K562 (cell line): Measurements from ENCODE around the gene LRRC8A. TPM values are rescaled to one million over a fixed set of nuclear protein-coding genes. Genes with fewer than 3 reads are reported as not detected.

Experiments used
- ATAC-seq: fragments of 200-7000 bp; cut with Tn5 transposase; 3 replicates; pipeline ENCODE4 v1.9.1; 2020; ENCODE audit warnings: moderate library complexity
- BruUV-seq: library from RNA; stranded (reverse); fragments of 400-500 nt; replicated peaks from 2 replicates; lab custom pipeline; 2021; lab: Mats Ljungman, UMichigan
- CTCF ChIA-PET: fragments of 300-600 bp; formaldehyde crosslinking; extraction: SDS; loops from one replicate; lab custom pipeline; 2021; ENCODE audit warnings: low intra/inter-chr PET ratio; lab: Yijun Ruan, JAX
- POLR2A ChIA-PET: fragments of 300-600, 350-650 bp; sonication (Branson Sonifier 250); formaldehyde crosslinking; extraction: SDS; loops from one replicate; lab custom pipeline; 2021; ENCODE audit warnings: antibody characterized with exemption, inconsistent platforms; lab: Yijun Ruan, JAX
- DNase-seq, 4 experiments: peaks; one replicate each; pipeline versions ENCODE4 v3.0.0 to v3.0.0-alpha.2; 2011 to 2018; ENCODE audit warnings: low spot score in 3 of 4, mixed read lengths in 3 of 4; ENCODE audit errors: extremely low read depth in 1 of 4
- FAIRE-seq: peaks from 2 replicates; lab custom pipeline; 2011; peaks lifted over from hg19 to GRCh38; lab: Jason Lieb, UNC
- H2AFZ ChIP-seq: 2 replicates; pipeline ENCODE4 v1.6.0; 2011; ENCODE audit warnings: low read depth, low read length, control low read depth, inconsistent platforms
- H3K27ac ChIP-seq: fragments of 200-600 bp; 3 replicates; pipeline ENCODE4 v1.8.0; 2011; ENCODE audit warnings: low read depth, mild to moderate bottlenecking, control low read depth, inconsistent platforms, low read length, moderate library complexity, mixed read lengths; ENCODE audit errors: extremely low read depth
- H3K27me3 ChIP-seq, 2 experiments: fragments of 300-600 bp in 1 of 2; 2 replicates in 1 of 2; 3 replicates in 1 of 2; pipeline versions ENCODE4 v1.6.0 to v1.8.0; 2011; ENCODE audit warnings: inconsistent platforms in 2 of 2, low read length in 2 of 2, mild to moderate bottlenecking in 1 of 2, mixed read lengths in 1 of 2, moderate library complexity in 1 of 2; ENCODE audit not compliant: control insufficient read depth in 2 of 2, insufficient read depth in 2 of 2
- H3K36me3 ChIP-seq: fragments of 300-600 bp; 3 replicates; pipeline ENCODE4 v1.8.0; 2011; ENCODE audit warnings: mild to moderate bottlenecking, low read length, inconsistent platforms; ENCODE audit not compliant: control insufficient read depth, insufficient read depth
- H3K4me1 ChIP-seq, 2 experiments: fragments of 200-600 bp in 1 of 2; replicated peaks in 1 of 2; 2 replicates in 1 of 2; 3 replicates in 1 of 2; pipeline versions ENCODE4 v1.5.1 to v1.8.0; 2011; ENCODE audit warnings: inconsistent platforms in 2 of 2, low read length in 2 of 2, mild to moderate bottlenecking in 1 of 2, mixed read lengths in 1 of 2, moderate library complexity in 1 of 2; ENCODE audit not compliant: control insufficient read depth in 2 of 2, insufficient read depth in 2 of 2
- H3K4me2 ChIP-seq: 2 replicates; pipeline ENCODE4 v1.6.1; 2011; ENCODE audit warnings: low read length, control low read depth, inconsistent platforms, mixed read lengths; ENCODE audit not compliant: insufficient read depth
- H3K4me3 ChIP-seq: fragments of 200-600 bp; sonication (generic), shearing (Covaris generic); 2 replicates; pipeline ENCODE4 v1.5.1; 2016; ENCODE audit warnings: control low read depth, inconsistent platforms
- H3K79me2 ChIP-seq: fragments of 200-600 bp; 3 replicates; pipeline ENCODE4 v1.8.0; 2011; ENCODE audit warnings: low read length, inconsistent platforms; ENCODE audit not compliant: control insufficient read depth, insufficient read depth
- H3K9ac ChIP-seq, 2 experiments: 2 replicates each; pipeline versions ENCODE4 v1.6.0 to v1.6.1; 2011; ENCODE audit warnings: low read depth in 2 of 2, low read length in 2 of 2, control low read depth in 1 of 2, inconsistent platforms in 1 of 2, mild to moderate bottlenecking in 1 of 2, mixed read lengths in 1 of 2; ENCODE audit not compliant: insufficient read depth in 1 of 2
- H3K9me1 ChIP-seq: one replicate; pipeline ENCODE4 v1.6.0; 2011; ENCODE audit warnings: inconsistent platforms, mild to moderate bottlenecking, low read length, moderate library complexity; ENCODE audit not compliant: control insufficient read depth, insufficient read depth
- H3K9me3 ChIP-seq: replicated peaks from 2 replicates; pipeline ENCODE4 v1.5.1; 2011; ENCODE audit warnings: low read depth, low read length, inconsistent platforms; ENCODE audit not compliant: control insufficient read depth, insufficient read depth
- H4K20me1 ChIP-seq: replicated peaks from 2 replicates; pipeline ENCODE4 v1.6.1; 2011; ENCODE audit warnings: low read length, inconsistent platforms, mixed read lengths; ENCODE audit not compliant: control insufficient read depth, insufficient read depth
- CEBPG ChIP-seq, 3 experiments: fragments of 200-800 bp in 1 of 3; sonication (Bioruptor generic) in 1 of 3; sonication (generic) in 1 of 3; formaldehyde crosslinking in 1 of 3; IDR thresholded peaks in 2 of 3; conservative IDR thresholded peaks in 1 of 3; 2 replicates each; pipeline versions ENCODE4 v1.6.1 to v1.8.0; 2016 to 2022; ENCODE audit warnings: missing compliant biosample characterization in 2 of 3, missing genetic modification characterization in 2 of 3, mild to moderate bottlenecking in 1 of 3, missing genetic modification reagents in 1 of 3
- NFYB ChIP-seq: IDR thresholded peaks from 2 replicates; pipeline ENCODE4 v1.6.1; 2011; ENCODE audit warnings: mild to moderate bottlenecking, moderate library complexity; ENCODE audit not compliant: insufficient read length; ENCODE audit errors: extremely low read depth
- SMARCA5 ChIP-seq: fragments of 450-650 bp; IDR thresholded peaks from 2 replicates; pipeline ENCODE4 v1.6.1; 2016
- VEZF1 ChIP-seq: fragments of 200-800 bp; sonication (Bioruptor generic); IDR thresholded peaks from 2 replicates; pipeline ENCODE4 v1.6.1; 2017; ENCODE audit warnings: missing genetic modification characterization, missing compliant biosample characterization
- WGBS: fragments of 100-300 bp; shearing (Covaris generic); methylation state at CpG from one replicate; pipeline ENCODE4 v1.1.6; 2016; ENCODE audit warnings: low coverage, mixed read lengths; ENCODE audit not compliant: insufficient coverage; ENCODE audit errors: missing lambda C conversion rate; 5-methylcytosine and 5-hydroxymethylcytosine counted together
- in situ Hi-C: fragments of 300-500 bp; cut with MboI; formaldehyde crosslinking; loops from 4 replicates; pipeline ENCODE4 v1.15.0; 2018; ENCODE audit warnings: inconsistent platforms, mixed read lengths
- intact Hi-C: fragments of 100-400 bp; cut with micrococcal nuclease; formaldehyde crosslinking; loops from 2 replicates; pipeline ENCODE4 v1.14.2; 2022
- polyA plus RNA-seq, 8 experiments: library from polyadenylated mRNA; depleted of rRNA in 4 of 8; stranded (reverse) in 5 of 8; unstranded in 3 of 8; fragments of >200 nt; fragmentation: Nextera tagmentation in 2 of 8; fragmentation: Illumina TruSeq in 1 of 8; extraction: Ambion mirVana in 2 of 8; extraction: Trizol in 1 of 8; gene quantifications; 2 replicates each; pipeline versions ENCODE4 v1.2.1 to v1.2.3, GENCODE V29; 2011 to 2014; ENCODE audit warnings: inconsistent platforms in 1 of 8, missing spikeins in 1 of 8
- total RNA-seq, 7 experiments: library from RNA; depleted of rRNA in 6 of 7; stranded (reverse); fragments of >200 nt in 6 of 7; fragmentation: Illumina TruSeq in 2 of 7; extraction: Trizol in 2 of 7; gene quantifications; 2 replicates each; pipeline versions ENCODE4 v1.2.1 to v1.2.3, GENCODE V29; 2011 to 2021; ENCODE audit warnings: low replicate concordance in 1 of 7

The LRRC8A gene
- total and polyA plus RNA-seq, 9 of the 15 experiments (the other 6 are each of a cell fraction or from before 2014, with no cell fraction given): 2.9 to 24.7 (median 8.9) TPM

GRCh38 chr9:128893354-128893753 is 11.4 kb downstream of the LRRC8A start:
- ATAC-seq (no peak), DNase-seq (no peak)
- peaks cover 2 to 18% of the 10 kb centered on the region in 2 experiments; a peak in 2 of 5 replicates for H3K4me1 ChIP-seq
- BruUV-seq: no TSS peak
- H3K79me2 ChIP-seq: no peaks in the 10 kb centered on the region
- H3K27ac ChIP-seq: no peak overlapping the region
- H3K4me2 ChIP-seq: no peak overlapping the region
- H4K20me1 ChIP-seq: 0 out of 2 replicates have a peak, but pooled peaks cover under 1% of the 10 kb centered on the region
- TF ChIP-seq SMARCA5: no peak
- no peak for TF ChIP-seq NFYB
- no peak for TF ChIP-seq CEBPG (CRISPR knock-in tag; IDR thresholded peaks at IDR 0.05)
- TF ChIP-seq CEBPG (tag; conservative IDR thresholded peaks at IDR 0.05 in 1 of 2, IDR thresholded peaks at IDR 0.05 in 1 of 2): no peak
- TF ChIP-seq VEZF1 (CRISPR knock-in tag): no peak
- TF ChIP-seq, all 486 proteins: peak for 0
- Histone ChIP-seq H3K9ac (0 out of 4 replicates have a peak overlapping the region, but pooled peaks of 1 of the 2 experiments have one; percentile 45), H3K36me3 (peaks cover 53% of the 10 kb centered on the region; the same call in 2 of the 3 replicates), H3K9me1 (peaks cover 3% of the 10 kb centered on the region), H3K4me3 (no peak overlapping the region), H3K9me3 (no peaks in the 10 kb centered on the region), H3K27me3 (no peaks in the 10 kb centered on the region), H2AFZ (no peak overlapping the region)
- in situ Hi-C loops (no loop called here), intact Hi-C loops (no loop called here)
- CTCF ChIA-PET: no interaction called here
- POLR2A ChIA-PET: interaction anchor here (0.8 to 1.2 kb wide), 2 partner anchors 9 to 13 kb away, joined by 3 read pairs; no protein-coding TSS in a partner anchor
- WGBS: 95% methylated on average over 8 of the region's 8 CpGs
- FAIRE-seq: no peak
